K562 (cell line): ENCODE data around the gene CCNJL. TPM values are rescaled to one million over a fixed set of nuclear protein-coding genes. Genes with fewer than 3 reads are reported as not detected.

ENCODE experiments used
- CCNT2 ChIP-seq: IDR thresholded peaks from 2 replicates; pipeline ENCODE4 v1.6.1; 2011; ENCODE audit warnings: borderline replicate concordance, low read depth, mild to moderate bottlenecking, moderate library complexity, mixed read lengths, low read length; ENCODE audit not compliant: insufficient read length; ENCODE audit errors: extremely low read depth
- FOXM1 ChIP-seq, 2 experiments: fragments of 450-650 bp in 1 of 2; sonication (generic) in 1 of 2; formaldehyde crosslinking in 1 of 2; IDR thresholded peaks; 2 replicates each; pipeline versions ENCODE4 v1.6.1 to v1.9.0; 2017 to 2022; ENCODE audit warnings: low read depth in 2 of 2, mild to moderate bottlenecking in 2 of 2, missing genetic modification reagents in 1 of 2, moderate library complexity in 1 of 2
- GATAD2B ChIP-seq: fragments of 450-650 bp; IDR thresholded peaks from 2 replicates; pipeline ENCODE4 v1.6.1; 2017; ENCODE audit warnings: mild to moderate bottlenecking, borderline replicate concordance
- GTF2B ChIP-seq: IDR thresholded peaks from 2 replicates; pipeline ENCODE4 v1.6.1; 2011; ENCODE audit not compliant: insufficient read length; ENCODE audit errors: extremely low read depth
- HIVEP1 ChIP-seq: fragments of 250-450 bp; sonication (Bioruptor Pico); IDR thresholded peaks from 2 replicates; pipeline ENCODE4 v1.4.0; 2020; ENCODE audit warnings: mild to moderate bottlenecking
- SAFB2 ChIP-seq: fragments of 200-400 bp; formaldehyde crosslinking; IDR thresholded peaks from 2 replicates; pipeline ENCODE4 v1.6.1; 2018; ENCODE audit warnings: borderline replicate concordance, low read length, low read depth, moderate library complexity; ENCODE audit not compliant: severe bottlenecking
- SIRT6 ChIP-seq: IDR thresholded peaks from one replicate; pipeline ENCODE4 v1.6.1; 2012; ENCODE audit warnings: low read depth, mild to moderate bottlenecking, control low read depth, inconsistent platforms, low read length, moderate library complexity
- ZNF134 ChIP-seq: fragments of 250-450 bp; sonication (Bioruptor Pico); conservative IDR thresholded peaks from 2 replicates; pipeline ENCODE4 v1.4.0; 2020
- ZNF280B ChIP-seq: fragments of 250-450 bp; sonication (Bioruptor Pico); IDR thresholded peaks from 2 replicates; pipeline ENCODE4 v1.5.1; 2021; ENCODE audit warnings: mild to moderate bottlenecking
- ZNF584 ChIP-seq: fragments of 200-800 bp; sonication (Bioruptor generic); IDR thresholded peaks from 2 replicates; pipeline ENCODE4 v1.6.1; 2016; ENCODE audit warnings: low read depth, mild to moderate bottlenecking, missing genetic modification characterization, missing compliant biosample characterization
- ZNF644 ChIP-seq: fragments of 200-800 bp; sonication (Bioruptor generic); IDR thresholded peaks from 2 replicates; pipeline ENCODE4 v1.6.1; 2016; ENCODE audit warnings: low read depth, missing genetic modification characterization, missing compliant biosample characterization
- polyA plus RNA-seq, 8 experiments: library from polyadenylated mRNA; depleted of rRNA in 4 of 8; stranded (reverse) in 5 of 8; unstranded in 3 of 8; fragments of >200 nt; fragmentation: Nextera tagmentation in 2 of 8; fragmentation: Illumina TruSeq in 1 of 8; extraction: Ambion mirVana in 2 of 8; extraction: Trizol in 1 of 8; gene quantifications; 2 replicates each; pipeline versions ENCODE4 v1.2.1 to v1.2.3, GENCODE V29; 2011 to 2014; ENCODE audit warnings: inconsistent platforms in 1 of 8, missing spikeins in 1 of 8
- total RNA-seq, 7 experiments: library from RNA; depleted of rRNA in 6 of 7; stranded (reverse); fragments of >200 nt in 6 of 7; fragmentation: Illumina TruSeq in 2 of 7; extraction: Trizol in 2 of 7; gene quantifications; 2 replicates each; pipeline versions ENCODE4 v1.2.1 to v1.2.3, GENCODE V29; 2011 to 2021; ENCODE audit warnings: low replicate concordance in 1 of 7
- TF ChIP-seq, protein P1 (sequence below): fragments of 450-650 bp; IDR thresholded peaks from 2 replicates; pipeline ENCODE4 v1.6.1; 2018; ENCODE audit not compliant: partially characterized antibody
- TF ChIP-seq, protein P2 (sequence below): fragments of 450-650 bp; IDR thresholded peaks from 2 replicates; pipeline ENCODE4 v1.6.1; 2016
- TF ChIP-seq, protein P3 (sequence below): sonication (generic); formaldehyde crosslinking; IDR thresholded peaks from 2 replicates; pipeline ENCODE4 v1.9.0; 2022; ENCODE audit warnings: mild to moderate bottlenecking, missing genetic modification reagents
- TF ChIP-seq, protein P4 (sequence below): fragments of 250-450 bp; sonication (Bioruptor Pico); IDR thresholded peaks from 2 replicates; pipeline ENCODE4 v1.8.0; 2022; ENCODE audit warnings: moderate library complexity, mild to moderate bottlenecking, inconsistent platforms

Gene CCNJL
- total and polyA plus RNA-seq, 9 of the 15 experiments (the other 6 are each of a cell fraction or from before 2014, with no cell fraction given) = 0.04 TPM; not detected in 8

GRCh38 chr5:160260881-160261815 is 51.2 kb downstream of the CCNJL start (continued):
- TF ChIP-seq, protein P1, sequence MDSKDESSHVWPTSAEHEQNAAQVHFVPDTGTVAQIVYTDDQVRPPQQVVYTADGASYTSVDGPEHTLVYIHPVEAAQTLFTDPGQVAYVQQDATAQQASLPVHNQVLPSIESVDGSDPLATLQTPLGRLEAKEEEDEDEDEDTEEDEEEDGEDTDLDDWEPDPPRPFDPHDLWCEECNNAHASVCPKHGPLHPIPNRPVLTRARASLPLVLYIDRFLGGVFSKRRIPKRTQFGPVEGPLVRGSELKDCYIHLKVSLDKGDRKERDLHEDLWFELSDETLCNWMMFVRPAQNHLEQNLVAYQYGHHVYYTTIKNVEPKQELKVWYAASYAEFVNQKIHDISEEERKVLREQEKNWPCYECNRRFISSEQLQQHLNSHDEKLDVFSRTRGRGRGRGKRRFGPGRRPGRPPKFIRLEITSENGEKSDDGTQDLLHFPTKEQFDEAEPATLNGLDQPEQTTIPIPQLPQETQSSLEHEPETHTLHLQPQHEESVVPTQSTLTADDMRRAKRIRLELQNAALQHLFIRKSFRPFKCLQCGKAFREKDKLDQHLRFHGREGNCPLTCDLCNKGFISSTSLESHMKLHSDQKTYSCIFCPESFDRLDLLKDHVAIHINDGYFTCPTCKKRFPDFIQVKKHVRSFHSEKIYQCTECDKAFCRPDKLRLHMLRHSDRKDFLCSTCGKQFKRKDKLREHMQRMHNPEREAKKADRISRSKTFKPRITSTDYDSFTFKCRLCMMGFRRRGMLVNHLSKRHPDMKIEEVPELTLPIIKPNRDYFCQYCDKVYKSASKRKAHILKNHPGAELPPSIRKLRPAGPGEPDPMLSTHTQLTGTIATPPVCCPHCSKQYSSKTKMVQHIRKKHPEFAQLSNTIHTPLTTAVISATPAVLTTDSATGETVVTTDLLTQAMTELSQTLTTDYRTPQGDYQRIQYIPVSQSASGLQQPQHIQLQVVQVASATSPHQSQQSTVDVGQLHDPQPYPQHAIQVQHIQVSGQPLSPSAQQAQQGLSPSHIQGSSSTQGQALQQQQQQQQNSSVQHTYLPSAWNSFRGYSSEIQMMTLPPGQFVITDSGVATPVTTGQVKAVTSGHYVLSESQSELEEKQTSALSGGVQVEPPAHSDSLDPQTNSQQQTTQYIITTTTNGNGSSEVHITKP = peak; percentile 79
- TF ChIP-seq ZNF134 (CRISPR knock-in tag) = peak; percentile 78
- no peak for TF ChIP-seq ZNF280B (CRISPR knock-in tag)
- TF ChIP-seq SAFB2 = no peak
- TF ChIP-seq GATAD2B = peak; percentile 83
- no peak for TF ChIP-seq GTF2B
- TF ChIP-seq HIVEP1 (CRISPR knock-in tag) = no peak
- TF ChIP-seq CCNT2 = peak; percentile 91
- TF ChIP-seq ZNF644 (tag) = peak; percentile 98
- TF ChIP-seq SIRT6 = no peak
- TF ChIP-seq FOXM1 (IDR thresholded peaks at IDR 0.05; ENCODE audit: low read depth) = peak; percentile 95
- no peak for TF ChIP-seq FOXM1 (CRISPR knock-in tag; IDR thresholded peaks at IDR 0.05; ENCODE audit: low read depth)
- TF ChIP-seq, protein P2, sequence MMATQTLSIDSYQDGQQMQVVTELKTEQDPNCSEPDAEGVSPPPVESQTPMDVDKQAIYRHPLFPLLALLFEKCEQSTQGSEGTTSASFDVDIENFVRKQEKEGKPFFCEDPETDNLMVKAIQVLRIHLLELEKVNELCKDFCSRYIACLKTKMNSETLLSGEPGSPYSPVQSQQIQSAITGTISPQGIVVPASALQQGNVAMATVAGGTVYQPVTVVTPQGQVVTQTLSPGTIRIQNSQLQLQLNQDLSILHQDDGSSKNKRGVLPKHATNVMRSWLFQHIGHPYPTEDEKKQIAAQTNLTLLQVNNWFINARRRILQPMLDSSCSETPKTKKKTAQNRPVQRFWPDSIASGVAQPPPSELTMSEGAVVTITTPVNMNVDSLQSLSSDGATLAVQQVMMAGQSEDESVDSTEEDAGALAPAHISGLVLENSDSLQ = peak; percentile 67
- TF ChIP-seq, protein P3, sequence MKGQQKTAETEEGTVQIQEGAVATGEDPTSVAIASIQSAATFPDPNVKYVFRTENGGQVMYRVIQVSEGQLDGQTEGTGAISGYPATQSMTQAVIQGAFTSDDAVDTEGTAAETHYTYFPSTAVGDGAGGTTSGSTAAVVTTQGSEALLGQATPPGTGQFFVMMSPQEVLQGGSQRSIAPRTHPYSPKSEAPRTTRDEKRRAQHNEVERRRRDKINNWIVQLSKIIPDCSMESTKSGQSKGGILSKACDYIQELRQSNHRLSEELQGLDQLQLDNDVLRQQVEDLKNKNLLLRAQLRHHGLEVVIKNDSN (CRISPR knock-in tag) = peak; percentile 64
- TF ChIP-seq ZNF584 (CRISPR knock-in tag) = peak; percentile 99
- TF ChIP-seq, protein P4, sequence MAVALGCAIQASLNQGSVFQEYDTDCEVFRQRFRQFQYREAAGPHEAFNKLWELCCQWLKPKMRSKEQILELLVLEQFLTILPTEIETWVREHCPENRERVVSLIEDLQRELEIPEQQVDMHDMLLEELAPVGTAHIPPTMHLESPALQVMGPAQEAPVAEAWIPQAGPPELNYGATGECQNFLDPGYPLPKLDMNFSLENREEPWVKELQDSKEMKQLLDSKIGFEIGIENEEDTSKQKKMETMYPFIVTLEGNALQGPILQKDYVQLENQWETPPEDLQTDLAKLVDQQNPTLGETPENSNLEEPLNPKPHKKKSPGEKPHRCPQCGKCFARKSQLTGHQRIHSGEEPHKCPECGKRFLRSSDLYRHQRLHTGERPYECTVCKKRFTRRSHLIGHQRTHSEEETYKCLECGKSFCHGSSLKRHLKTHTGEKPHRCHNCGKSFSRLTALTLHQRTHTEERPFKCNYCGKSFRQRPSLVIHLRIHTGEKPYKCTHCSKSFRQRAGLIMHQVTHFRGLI (CRISPR knock-in tag) = peak; percentile 49; the same call in 1 of the 2 replicates
